HTERT RPE-1 (cell line): ENCODE data around the gene CCDC171.
"Not testable (repeated sequence)": the region's sequence is repeated elsewhere in the genome, so short reads cannot be mapped to it uniquely, and the experiment has no call there.

Source experiments
- in situ Hi-C: fragments of 300-500 bp; cut with MboI; formaldehyde crosslinking; loops from 4 replicates; pipeline ENCODE4 v1.14.3; 2020; ENCODE audit warnings: low sequenced_read_pairs

CCDC171 gene

DNA sequence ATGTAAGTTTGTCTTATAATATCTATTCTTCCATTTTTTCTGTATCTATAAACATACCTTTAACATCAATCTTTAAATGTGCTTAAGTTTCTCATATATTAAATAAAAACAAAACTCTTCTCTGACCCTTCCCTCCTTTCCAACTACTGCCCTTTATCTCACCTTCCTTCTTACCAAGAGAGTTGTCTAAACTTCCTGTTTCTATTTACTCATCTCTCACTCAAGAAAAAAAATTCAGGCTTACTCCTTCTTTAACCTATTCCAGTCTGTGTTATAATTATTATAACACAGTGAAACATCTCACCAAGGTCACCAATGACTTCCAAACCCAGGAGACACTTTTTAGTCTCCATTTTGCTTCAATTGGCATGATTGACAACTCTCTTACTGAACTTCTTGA is 140.9 kb downstream of the CCDC171 start:
- in situ Hi-C loops = no loop called here

DNA sequence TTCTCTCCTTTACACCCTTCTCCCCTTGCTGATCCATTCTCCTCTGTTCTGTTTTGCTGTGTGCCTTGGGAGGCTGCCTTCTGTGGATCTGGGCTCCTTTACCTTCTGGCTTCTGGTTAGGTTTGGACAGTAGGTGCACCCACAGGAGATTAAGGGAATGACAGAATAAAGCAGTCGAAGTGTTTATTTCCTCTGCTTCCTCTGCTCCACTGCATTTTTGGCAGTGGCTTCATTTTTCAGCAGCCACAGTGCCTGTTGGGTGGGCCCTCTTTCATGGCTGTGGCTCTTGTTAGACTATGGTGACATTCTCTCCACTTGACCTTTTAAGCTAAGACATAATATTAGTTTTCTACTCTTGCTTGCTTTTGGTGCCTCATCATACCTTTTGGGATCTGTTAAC is 144.1 kb downstream of the CCDC171 start:
- in situ Hi-C loops = no loop called here

DNA sequence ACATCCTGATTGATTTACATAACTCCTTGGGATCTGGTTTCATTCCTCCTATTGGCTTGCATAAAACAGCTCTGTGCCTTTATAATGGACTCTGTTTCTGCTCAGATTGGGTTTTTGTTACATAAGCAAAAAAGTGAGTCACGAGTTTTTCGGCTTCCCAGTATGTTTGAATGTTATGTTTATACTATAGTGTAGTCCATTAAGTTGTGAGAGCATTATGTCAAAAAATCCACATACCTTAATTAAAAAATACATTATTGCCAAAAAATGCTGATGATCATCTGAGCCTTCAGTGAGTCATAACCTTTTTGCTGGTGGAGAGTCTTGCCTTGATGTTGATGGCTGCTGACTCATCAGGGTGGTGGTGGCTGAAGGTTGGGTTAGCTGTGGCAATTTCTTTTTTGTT is 144.6 kb downstream of the CCDC171 start:
- in situ Hi-C loops = no loop called here

DNA sequence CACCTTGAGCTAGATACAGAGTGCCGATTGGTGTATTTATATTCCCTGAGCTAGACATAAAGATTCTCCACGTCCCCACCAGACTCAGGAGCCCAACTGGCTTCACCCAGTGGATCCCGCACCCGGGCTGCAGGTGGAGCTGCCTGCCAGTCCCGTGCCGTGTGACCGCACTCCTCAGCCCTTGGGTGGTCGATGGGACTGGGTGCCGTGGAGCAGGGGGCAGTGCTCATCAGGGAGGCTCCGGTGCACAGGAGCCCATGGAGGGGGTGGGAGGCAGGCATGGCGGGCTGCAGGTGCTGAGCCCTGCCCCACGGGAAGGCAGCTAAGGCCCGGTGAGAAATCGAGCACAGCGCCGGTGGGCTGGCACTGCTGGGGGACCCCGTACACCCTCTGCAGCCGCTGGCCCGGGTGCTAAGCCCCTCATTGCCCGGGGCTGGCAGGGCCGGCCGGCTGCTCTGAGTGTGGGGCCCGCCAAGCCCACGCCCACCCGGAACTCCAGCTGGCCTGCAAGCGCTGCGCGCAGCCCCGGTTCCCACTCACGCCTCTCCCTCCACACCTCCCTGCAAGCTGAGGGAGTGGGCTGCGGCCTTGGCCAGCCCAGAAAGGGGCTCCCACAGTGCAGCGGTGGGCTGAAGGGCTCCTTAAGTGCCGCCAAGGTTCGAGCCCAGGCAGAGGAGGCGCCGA is 147.2 kb downstream of the CCDC171 start:
- in situ Hi-C loops = not testable (repeated sequence)

DNA sequence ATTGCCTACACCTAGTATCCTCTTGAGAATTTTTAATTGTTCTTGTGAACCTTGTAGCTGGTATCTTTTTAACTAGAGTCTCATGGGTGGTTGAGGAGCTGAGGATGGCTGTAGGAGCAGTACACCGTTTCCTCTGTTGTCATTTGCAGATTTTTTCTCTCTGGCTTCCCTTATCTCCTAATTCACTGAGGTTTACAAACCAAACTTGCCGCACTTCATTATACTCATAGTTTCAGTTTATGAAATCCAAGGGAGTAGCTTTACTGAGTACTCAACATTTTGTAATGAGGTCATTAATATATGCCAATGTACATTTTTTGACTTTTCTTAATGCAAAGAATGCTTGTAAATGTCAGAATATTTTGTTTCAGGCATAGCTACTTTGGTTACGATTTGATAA is 154.2 kb downstream of the CCDC171 start:
- in situ Hi-C loops = no loop called here

DNA sequence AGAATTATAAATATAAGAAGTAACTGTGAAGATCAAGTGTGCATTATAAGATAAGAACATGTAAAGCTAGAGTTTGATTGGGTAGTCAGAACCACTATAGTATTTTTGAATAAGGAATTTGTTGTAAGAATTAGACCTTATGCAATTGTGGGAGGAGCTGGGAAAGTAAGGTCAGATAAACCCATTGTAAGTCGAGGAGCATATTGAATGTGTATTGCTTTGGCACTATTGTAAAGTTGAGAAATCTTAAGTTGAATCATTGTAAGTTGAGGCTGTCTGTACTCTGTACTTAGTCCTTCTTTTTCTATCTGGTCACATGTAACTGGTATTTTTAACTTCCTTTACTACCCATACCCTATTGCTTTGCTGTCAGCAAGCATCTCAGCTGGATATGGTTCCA is 158.7 kb downstream of the CCDC171 start:
- in situ Hi-C loops = no loop called here

DNA sequence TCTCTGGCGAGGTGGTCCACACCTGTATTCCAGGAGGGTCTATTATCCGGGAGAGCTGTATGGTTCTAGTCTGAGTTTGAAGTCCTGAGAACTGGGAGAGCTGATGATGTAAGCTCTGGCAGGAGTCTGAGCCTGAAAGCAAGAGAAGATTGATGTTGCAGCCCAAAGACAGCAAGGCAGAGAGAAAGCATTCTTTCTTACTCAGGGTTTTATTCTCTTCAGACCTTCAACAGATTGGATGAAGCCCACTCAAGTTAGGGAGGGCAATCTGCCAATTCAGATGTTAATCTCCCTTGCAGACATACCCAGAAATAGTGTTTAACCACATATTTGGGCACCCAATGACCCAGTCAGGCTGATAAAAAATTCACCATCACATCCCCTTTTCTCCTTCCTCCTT is 159.1 kb downstream of the CCDC171 start:
- in situ Hi-C loops = no loop called here

DNA sequence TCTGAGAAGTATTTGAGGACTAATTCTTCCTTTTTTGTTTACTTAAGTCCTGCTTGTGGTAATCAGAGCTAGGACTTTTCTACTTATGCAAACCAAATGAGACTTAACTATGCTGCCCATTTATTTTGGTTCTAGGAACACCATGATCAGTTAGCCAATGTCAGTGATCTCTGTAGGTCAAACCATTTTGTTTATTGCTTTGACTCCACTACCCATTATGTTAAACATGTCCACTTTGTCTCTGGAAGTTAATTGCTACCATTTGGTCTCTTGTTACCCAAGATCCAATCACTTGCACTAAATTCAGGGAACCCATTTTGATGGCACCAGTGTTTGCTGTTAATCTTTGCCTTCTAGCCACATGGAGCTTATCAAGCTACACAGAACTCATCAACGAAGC is 161.9 kb downstream of the CCDC171 start:
- in situ Hi-C loops = no loop called here

DNA sequence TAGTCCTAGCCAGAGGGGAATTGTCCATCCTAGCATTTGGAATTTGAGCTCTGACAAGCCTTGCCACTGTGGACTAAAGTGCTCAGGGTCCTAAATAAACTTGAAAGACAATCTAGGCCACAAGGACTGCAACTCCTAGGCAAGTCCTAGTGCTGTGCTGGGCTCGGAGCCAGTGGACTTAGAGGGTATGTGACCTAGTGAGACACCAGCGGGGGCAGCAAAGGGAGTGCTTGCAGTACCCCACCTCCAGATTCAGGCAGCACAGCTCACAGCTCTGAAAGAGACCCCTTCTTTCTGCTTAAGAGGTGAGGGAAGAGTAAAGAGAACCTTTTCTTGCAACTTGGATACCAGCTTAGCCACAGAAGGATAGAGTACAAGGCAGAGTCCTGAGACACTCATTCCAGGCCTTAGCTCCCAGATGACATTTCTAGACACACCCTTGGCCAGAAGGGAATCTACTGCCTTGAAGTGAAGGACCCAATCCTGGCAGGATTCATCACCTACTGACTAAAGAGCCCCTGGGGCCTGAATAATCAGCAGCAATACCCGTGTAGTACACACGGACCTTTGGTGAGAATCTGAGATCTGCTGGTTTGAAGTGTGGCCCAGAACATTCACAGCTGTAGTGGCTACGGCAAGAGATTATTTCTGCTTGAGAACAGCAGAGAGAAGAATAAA is 164.6 kb downstream of the CCDC171 start:
- in situ Hi-C loops = no loop called here

DNA sequence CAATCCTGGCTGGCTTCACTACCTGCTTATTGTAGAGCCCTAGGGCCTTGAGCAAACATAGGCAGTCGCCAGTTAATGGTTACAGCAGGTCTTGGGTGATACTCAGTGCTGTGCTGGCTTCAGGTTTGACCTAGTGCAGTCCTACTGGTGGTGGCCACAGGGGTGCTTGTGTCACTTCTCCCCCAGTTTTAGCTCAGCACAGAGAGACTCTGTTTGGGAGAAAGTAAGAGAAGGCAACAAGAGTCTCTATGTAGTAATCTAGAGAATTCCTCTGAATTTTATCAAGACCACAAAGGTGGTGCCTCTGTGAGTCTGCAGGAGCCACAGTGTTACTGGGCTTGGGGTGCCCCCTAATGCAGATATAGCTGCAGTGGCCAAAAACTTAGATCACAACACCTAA is 165.6 kb downstream of the CCDC171 start:
- in situ Hi-C loops = no loop called here

DNA sequence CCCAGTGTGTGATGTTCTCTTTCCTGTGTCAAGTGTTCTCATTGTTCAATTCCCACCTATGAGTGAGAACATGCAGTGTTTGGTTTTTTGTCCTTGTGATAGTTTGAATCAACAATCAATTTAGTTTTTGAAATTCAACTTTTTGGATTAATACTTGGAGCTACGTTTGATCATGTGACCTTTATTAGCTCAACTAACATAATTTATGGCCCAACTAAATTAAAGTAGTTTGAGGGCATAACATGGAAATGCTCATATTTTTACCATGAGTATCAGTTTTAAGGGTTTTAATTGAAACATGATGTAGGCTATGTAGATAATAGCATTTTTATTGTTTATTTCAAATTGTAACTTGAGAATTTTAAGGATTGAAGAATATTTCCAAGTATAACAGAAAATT is 168.0 kb downstream of the CCDC171 start:
- in situ Hi-C loops = no loop called here

DNA sequence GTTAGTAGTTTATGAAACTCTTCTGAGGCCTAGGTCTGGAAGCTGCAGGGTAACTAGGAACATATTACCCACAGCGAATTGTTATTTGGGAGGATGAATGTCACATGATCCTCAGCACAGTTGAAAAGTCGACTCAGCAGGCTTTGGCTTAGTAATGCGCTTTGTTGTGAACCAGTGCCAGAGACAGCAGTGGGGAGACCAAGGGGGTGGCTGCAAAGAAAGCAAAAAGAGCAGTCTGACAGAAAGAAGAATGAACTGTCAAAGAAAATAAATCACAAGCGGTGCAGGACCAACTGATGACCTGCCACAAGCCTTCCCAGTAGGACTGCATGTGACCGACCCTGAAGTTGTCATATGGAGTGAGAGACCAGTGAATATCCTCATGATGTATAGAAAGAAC is 170.0 kb downstream of the CCDC171 start:
- in situ Hi-C loops = no loop called here

DNA sequence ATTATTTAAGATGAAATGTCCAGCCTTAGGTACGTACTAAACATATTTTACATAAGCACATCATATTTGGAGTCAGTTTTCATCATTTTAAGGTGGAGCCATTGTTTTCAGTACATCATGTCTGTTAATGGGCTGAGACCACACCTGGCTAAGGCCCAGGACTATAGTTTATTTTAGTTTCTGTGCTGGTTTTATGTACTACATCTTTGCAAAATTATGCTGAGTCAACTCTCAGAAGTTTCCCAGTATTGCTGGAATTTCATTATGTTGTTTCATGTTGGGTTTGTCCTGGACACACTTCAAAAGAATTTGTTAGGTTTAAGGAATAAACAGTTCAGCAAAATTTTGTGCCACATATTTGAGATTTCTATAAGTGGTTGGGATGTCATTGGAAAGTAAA is 171.2 kb downstream of the CCDC171 start:
- in situ Hi-C loops = no loop called here

DNA sequence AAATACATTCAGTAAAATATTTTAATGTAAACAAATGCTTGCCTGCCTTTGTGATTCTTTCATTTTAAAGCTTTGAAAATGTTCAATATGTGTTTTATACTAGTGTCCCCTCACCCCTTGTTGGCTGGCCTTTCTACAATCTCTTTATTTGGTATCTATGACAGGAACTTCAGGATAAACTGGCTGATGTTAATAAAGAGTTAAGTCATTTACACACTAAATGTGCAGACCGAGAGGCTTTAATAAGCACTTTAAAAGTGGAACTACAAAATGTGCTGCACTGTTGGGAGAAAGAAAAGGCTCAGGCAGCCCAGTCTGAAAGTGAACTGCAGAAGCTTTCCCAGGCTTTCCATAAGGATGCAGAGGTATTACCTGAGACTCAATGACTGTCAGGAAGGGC is 171.8 kb downstream of the CCDC171 start:
- in situ Hi-C loops = no loop called here

DNA sequence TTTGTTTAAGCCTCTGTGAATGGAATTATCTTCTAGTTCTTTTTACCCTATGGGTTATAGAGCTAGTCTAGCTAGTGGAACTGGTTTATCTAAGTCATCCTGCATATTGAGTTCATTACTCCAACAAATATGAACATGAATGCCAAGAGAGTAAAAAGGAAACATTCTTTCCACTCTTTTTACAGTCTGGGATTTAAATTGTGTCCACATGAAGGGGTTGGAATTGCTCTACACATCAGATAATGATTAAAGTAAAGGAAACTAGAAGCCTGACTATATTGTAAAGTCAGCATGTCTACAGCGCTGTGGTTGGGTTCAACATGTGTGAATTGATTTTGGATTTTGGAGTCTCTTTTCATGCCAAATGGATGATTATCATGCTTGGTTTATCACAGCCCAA is 173.1 kb downstream of the CCDC171 start:
- in situ Hi-C loops = no loop called here

DNA sequence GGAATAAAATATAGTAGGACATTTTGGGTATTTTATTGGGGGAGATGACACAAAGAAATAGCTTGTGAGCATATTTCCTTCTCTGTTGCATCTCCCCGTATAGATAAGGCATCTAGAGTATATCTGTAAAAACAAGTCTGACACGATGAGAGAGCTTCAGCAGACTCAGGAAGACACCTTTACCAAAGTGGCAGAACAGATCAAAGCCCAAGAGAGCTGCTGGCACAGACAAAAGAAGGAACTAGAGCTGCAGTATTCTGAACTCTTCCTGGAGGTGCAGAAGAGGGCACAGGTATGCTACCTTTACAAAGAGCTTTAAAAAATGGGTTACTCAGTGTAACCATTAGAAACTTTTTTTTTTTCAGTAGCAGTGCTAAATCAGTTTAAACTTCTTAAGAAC is 176.7 kb downstream of the CCDC171 start:
- in situ Hi-C loops = no loop called here

DNA sequence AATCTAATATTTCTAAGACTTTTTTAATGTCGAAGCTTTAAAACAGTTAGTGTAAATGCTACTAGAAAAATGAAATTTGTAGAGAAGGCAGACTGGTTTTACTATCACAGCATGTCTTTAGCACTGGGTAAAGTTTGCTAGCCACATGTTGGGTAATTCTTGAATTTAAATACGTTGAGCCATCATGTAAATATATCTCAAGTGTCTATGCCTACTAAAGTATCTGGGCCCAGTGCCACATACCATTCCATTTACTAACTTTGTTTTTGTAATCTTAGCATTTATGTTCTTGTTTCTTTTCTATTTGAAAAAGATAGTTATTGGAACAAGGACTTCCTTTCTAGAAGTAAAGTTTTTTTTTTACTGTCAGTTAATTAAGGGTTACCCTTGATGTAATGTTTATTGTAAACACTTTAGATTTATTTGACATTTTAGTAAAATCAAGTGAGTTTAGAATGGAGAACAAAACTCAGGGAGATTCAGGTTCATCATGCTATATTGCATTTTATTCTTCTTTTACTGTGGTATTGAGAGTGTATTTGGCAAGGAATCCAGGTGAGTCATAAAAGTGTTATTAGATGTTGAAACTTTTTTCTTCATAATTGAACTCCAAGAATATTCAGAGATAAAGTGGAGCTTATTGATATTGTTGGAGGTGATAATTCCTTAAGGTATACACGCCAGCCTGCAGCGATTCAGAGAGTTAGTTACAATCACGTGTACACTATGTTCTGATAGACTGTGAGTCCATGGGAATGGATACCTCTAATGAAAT is 182.4 kb downstream of the CCDC171 start:
- in situ Hi-C loops = no loop called here

DNA sequence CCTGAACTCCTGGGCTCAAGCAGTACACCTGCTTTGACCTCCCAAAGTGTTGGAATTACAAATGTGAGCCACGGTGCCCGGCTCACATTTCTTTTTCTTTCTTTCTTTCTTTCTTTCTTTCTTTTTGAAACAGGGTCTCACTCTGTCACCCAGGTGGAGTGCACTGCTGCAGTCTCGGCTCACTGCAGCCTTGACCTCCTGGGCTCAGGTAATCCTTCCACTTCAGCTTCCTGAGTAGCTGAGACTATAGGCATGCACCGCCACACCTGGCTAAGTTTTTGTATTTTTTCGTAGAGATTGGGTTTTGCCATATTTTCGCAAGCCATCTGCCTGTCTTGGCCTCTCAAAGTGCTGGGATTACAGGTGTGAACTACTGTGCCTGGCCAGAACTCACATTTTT is 183.7 kb downstream of the CCDC171 start:
- in situ Hi-C loops = no loop called here

DNA sequence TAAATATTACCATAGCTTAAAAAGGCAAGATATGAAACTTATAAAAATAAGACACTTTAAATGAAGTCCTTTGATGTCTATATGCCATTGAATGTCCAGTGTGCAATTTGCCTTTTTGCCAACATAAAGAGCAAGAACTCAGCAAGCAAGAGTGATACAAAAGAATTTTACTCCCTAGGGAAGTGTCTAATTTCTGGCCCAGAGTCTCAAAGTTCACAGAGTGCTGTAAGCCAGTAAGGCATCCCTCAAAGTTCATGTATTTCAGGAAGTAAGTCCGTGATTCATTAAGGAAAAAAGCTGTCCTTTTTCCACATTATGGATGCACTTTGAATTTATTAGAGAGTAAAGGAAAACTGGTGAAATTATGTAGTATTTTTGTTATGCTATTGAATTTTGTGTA is 185.2 kb downstream of the CCDC171 start:
- in situ Hi-C loops = no loop called here

DNA sequence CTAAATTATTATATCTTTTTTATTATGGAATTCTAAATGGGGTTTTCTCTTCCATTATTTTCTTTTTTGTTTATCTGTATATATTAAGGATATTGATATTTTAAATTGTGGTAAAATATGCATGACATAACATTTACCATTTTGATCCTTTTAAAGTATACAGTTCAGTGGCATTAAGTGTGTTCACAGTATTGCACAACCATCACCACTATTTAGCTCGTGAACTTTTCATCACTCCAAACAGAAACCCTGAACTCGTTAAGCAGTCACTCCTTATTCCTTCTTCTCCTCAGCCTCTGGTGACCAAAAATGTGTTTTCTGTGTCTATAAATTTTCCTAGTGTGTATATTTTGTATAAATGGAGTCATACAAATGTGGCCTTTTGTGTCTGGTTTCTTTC is 188.2 kb downstream of the CCDC171 start:
- in situ Hi-C loops = no loop called here

DNA sequence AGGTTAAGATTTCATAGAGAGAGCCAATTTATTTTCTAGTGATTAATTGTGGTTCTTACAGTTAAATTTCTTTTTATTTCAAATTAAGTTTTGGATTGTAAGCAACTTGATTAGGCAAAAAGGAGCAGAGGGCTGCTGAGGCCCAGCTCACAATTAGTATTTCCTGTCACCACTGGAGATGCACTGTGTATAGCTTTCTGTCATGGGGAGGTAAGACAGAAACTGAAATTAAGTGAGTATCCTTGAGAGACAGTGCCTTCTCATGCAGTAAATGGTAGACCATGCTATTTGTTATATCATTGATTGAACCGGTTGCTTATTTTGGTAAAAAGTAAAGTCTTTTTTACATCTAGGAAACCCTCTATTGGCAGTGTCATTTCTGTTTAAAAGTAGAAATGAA is 190.7 kb downstream of the CCDC171 start:
- in situ Hi-C loops = no loop called here

DNA sequence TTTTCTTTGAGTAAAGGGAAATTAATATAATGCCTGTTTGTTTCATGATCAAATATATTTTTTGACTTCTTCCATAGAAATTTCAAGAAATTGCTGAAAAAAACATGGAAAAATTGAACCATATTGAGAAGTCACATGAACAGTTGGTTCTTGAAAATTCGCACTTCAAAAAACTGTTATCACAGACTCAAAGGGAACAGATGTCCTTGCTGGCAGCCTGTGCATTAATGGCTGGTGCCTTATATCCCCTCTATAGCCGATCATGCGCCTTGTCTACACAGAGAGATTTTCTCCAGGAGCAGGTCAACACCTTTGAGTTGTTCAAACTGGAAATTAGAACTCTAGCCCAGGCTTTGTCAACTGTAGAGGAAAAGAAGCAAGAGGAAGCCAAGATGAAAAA is 191.4 kb downstream of the CCDC171 start:
- in situ Hi-C loops = no loop called here
